ENCODE results near the gene PDLIM5. TPM values are rescaled to one million over a fixed set of nuclear protein-coding genes. Genes with fewer than 3 reads are reported as not detected.

Gene PDLIM5
- total RNA-seq, 1 donor from 2014 or later, result 75.3 TPM

DNA sequence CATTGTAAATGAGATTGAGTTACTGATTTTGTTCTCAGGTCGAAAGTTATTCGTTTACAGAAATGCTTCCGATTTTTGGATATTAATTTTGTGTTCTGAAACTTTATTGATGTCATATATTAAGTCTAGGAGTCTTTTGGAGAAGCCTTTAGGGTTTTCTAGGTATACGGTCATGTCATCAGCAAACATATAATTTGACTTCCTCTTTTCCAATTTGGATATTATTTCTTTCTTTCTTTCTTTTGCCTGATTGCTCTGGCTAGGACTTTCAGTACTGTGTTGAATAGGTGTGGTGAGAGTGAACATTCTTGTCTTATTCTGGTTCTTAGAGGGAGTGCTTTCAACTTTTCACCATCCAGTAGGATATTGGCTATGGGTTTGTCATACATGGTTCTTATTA lies 35.4 kb upstream of the PDLIM5 start:
- H3K4me3 ChIP-seq (ENCODE audit: low read depth, low read length), result no peak overlapping the region
- no peak for TF ChIP-seq CTCF (IDR thresholded peaks at IDR 0.05; ENCODE audit: insufficient read depth, low read length, poor library complexity, severe bottlenecking)
- H3K27me3 ChIP-seq (ENCODE audit: control insufficient read depth, insufficient read depth, low read length), result no peaks in the 10 kb centered on the region
- no peaks in the 10 kb centered on the region for H3K36me3 ChIP-seq (ENCODE audit: control insufficient read depth, insufficient read depth, low read length)
- DNase-seq (ENCODE audit: low read depth), result no peak

GRCh38 chr4:94416981-94417380 lies 34.8 kb upstream of the PDLIM5 start:
- no peak for TF ChIP-seq CTCF (IDR thresholded peaks at IDR 0.05; ENCODE audit: insufficient read depth, low read length, poor library complexity, severe bottlenecking)
- H3K27me3 ChIP-seq (ENCODE audit: control insufficient read depth, insufficient read depth, low read length), result no peaks in the 10 kb centered on the region
- no peak for DNase-seq (ENCODE audit: low read depth)
- no peaks in the 10 kb centered on the region for H3K36me3 ChIP-seq (ENCODE audit: control insufficient read depth, insufficient read depth, low read length)
- no peak overlapping the region for H3K4me3 ChIP-seq (ENCODE audit: low read depth, low read length)

GRCh38 chr4:94419549-94419948 lies 32.2 kb upstream of the PDLIM5 start:
- no peaks in the 10 kb centered on the region for H3K36me3 ChIP-seq (ENCODE audit: control insufficient read depth, insufficient read depth, low read length)
- TF ChIP-seq CTCF (IDR thresholded peaks at IDR 0.05; ENCODE audit: insufficient read depth, low read length, poor library complexity, severe bottlenecking), result no peak
- DNase-seq (ENCODE audit: low read depth), result no peak
- no peak overlapping the region for H3K4me3 ChIP-seq (ENCODE audit: low read depth, low read length)
- no peaks in the 10 kb centered on the region for H3K27me3 ChIP-seq (ENCODE audit: control insufficient read depth, insufficient read depth, low read length)

DNA sequence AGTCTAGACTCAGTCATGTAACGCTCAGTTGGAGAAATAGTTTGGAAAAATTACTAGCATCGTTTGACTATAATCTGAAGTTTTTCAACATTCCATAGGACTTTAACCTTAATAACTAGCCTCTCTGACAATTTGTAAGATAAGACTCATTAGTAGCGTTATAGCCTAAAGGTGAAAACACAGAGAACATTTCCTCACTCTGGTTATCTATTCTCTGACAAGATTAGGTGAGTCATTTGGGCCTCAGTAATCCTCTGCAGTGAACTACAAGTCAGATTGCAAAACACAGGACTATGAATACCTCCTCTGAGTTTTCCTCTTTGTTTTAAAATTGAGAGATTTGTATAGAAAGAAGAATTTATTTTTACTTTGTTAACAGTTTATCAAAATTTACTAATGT lies 31.8 kb upstream of the PDLIM5 start:
- H3K36me3 ChIP-seq (ENCODE audit: control insufficient read depth, insufficient read depth, low read length), result no peaks in the 10 kb centered on the region
- H3K27me3 ChIP-seq (ENCODE audit: control insufficient read depth, insufficient read depth, low read length), result no peaks in the 10 kb centered on the region
- no peak overlapping the region for H3K4me3 ChIP-seq (ENCODE audit: low read depth, low read length)
- peak; percentile 39 for DNase-seq (ENCODE audit: low read depth)
- no peak for TF ChIP-seq CTCF (IDR thresholded peaks at IDR 0.05; ENCODE audit: insufficient read depth, low read length, poor library complexity, severe bottlenecking)

DNA sequence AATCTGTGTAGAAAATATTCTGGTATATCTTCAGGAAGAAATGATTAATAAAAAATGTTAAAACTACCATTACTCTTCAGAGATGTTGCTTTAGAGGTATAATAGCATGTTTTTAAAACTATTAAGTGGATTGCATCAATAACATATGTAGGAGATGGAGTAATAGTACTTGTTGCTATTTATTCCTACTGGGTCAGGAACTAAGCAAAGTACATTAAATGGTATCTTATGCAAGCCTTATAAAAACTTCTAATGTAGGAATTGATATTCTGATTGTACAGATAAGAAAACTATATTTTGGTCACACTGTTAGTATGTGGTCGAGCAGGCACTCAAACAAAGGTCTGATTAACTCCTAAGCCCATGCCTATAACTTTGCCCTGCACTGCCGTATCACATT lies 31.4 kb upstream of the PDLIM5 start:
- no peak for DNase-seq (ENCODE audit: low read depth)
- no peaks in the 10 kb centered on the region for H3K27me3 ChIP-seq (ENCODE audit: control insufficient read depth, insufficient read depth, low read length)
- H3K36me3 ChIP-seq (ENCODE audit: control insufficient read depth, insufficient read depth, low read length), result no peaks in the 10 kb centered on the region
- H3K4me3 ChIP-seq (ENCODE audit: low read depth, low read length), result no peak overlapping the region
- no peak for TF ChIP-seq CTCF (IDR thresholded peaks at IDR 0.05; ENCODE audit: insufficient read depth, low read length, poor library complexity, severe bottlenecking)

- H3K36me3 ChIP-seq (ENCODE audit: control insufficient read depth, insufficient read depth, low read length), result no peaks in the 10 kb centered on the region
- DNase-seq (ENCODE audit: low read depth), result no peak
- no peak overlapping the region for H3K4me3 ChIP-seq (ENCODE audit: low read depth, low read length)
- H3K27me3 ChIP-seq (ENCODE audit: control insufficient read depth, insufficient read depth, low read length), result no peaks in the 10 kb centered on the region
- TF ChIP-seq CTCF (IDR thresholded peaks at IDR 0.05; ENCODE audit: insufficient read depth, low read length, poor library complexity, severe bottlenecking), result no peak
These were observed 25.0 kb upstream of the PDLIM5 start for GRCh38 chr4:94426783-94427182.

Measured in kidney epithelial cell (primary cell).